Sigmoid colon (tissue), 3 donors: Measurements from ENCODE around the gene TBC1D19.

ENCODE experiments used
- POLR2A ChIP-seq, 2 donors: fragments of 450-650 bp; IDR thresholded peaks; one replicate each; pipeline ENCODE4 v1.6.1; 2016; ENCODE audit warnings: antibody characterized with exemption in 2 of 2, mild to moderate bottlenecking in 2 of 2, moderate library complexity in 2 of 2
- TF ChIP-seq, protein P1 (sequence below), 4 experiments: fragments of 450-650 bp in 3 of 4; fragments of 200-600 bp in 1 of 4; IDR thresholded peaks; one replicate each; pipeline ENCODE4 v1.5.1; 2016 to 2019; ENCODE audit warnings: antibody characterized with exemption in 4 of 4, mild to moderate bottlenecking in 3 of 4, moderate library complexity in 2 of 4

DNA sequence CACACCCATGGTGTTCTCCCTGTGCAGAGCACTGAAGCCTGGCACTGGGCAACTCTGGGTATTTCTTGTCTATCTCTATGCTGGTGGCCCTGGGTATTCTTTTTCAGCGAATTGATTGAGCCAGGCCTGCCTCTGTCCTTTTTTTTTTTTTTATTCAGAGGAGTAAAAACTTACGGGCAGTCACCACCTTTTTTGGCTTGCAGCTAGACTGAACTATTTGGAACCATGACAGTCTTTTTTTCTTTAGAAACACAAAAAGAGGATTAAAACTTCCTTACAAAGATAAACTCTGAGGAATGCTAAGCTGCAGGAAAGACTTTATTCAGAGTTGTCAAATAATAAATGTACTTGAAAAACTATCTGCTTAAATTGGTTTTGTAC lies 157.6 kb downstream of the TBC1D19 start:
- TF ChIP-seq, protein P1, sequence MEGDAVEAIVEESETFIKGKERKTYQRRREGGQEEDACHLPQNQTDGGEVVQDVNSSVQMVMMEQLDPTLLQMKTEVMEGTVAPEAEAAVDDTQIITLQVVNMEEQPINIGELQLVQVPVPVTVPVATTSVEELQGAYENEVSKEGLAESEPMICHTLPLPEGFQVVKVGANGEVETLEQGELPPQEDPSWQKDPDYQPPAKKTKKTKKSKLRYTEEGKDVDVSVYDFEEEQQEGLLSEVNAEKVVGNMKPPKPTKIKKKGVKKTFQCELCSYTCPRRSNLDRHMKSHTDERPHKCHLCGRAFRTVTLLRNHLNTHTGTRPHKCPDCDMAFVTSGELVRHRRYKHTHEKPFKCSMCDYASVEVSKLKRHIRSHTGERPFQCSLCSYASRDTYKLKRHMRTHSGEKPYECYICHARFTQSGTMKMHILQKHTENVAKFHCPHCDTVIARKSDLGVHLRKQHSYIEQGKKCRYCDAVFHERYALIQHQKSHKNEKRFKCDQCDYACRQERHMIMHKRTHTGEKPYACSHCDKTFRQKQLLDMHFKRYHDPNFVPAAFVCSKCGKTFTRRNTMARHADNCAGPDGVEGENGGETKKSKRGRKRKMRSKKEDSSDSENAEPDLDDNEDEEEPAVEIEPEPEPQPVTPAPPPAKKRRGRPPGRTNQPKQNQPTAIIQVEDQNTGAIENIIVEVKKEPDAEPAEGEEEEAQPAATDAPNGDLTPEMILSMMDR (IDR thresholded peaks at IDR 0.05) = no peak
- no peak for TF ChIP-seq POLR2A (IDR thresholded peaks at IDR 0.05)
